Uterus (tissue), 4 donors: ENCODE measurements around the gene BMP8A. TPM values are rescaled to one million over a fixed set of nuclear protein-coding genes. Genes with fewer than 3 reads are reported as not detected.
A peak's percentile ranks its signal among the peaks of the same experiment; 100 is the strongest.
"Not testable (repeated sequence)": the region's sequence is repeated elsewhere in the genome, so short reads cannot be mapped to it uniquely, and the experiment has no call there.

Source experiments
- DNase-seq, 2 donors: peaks; one replicate each; pipeline ENCODE4 v3.0.0-alpha.2; 2019 to 2020
- H3K27ac ChIP-seq, 2 donors: fragments of 200-600 bp; sonication (generic); 1 replicate in 1 of 2; 2 replicates in 1 of 2; pipeline ENCODE4 v1.5.1; 2016 to 2018
- H3K27me3 ChIP-seq, 2 donors: fragments of 200-600 bp; sonication (generic); one replicate each; pipeline ENCODE4 v1.5.1; 2018 to 2019; ENCODE audit warnings: control low read depth in 1 of 2
- H3K36me3 ChIP-seq, 2 donors: fragments of 200-600 bp; sonication (generic); one replicate each; pipeline ENCODE4 v1.5.1; 2019; ENCODE audit warnings: control low read depth in 1 of 2
- H3K4me1 ChIP-seq, 2 donors: fragments of 200-600 bp; sonication (generic); one replicate each; pipeline ENCODE4 v1.5.1; 2018 to 2019; ENCODE audit warnings: control low read depth in 1 of 2
- H3K4me3 ChIP-seq, 2 donors: fragments of 200-600 bp; sonication (generic); 1 replicate in 1 of 2; 2 replicates in 1 of 2; pipeline ENCODE4 v1.5.1; 2018 to 2019; ENCODE audit warnings: mild to moderate bottlenecking in 1 of 2
- H3K9me3 ChIP-seq, 2 donors: fragments of 200-600 bp; sonication (generic); one replicate each; pipeline ENCODE4 v1.5.1; 2019; ENCODE audit warnings: control low read depth in 1 of 2
- CTCF ChIP-seq, 4 experiments: fragments of 200-600 bp in 2 of 4; fragments of 450-650 bp in 2 of 4; sonication (generic) in 2 of 4; IDR thresholded peaks; one replicate each; pipeline ENCODE4 v1.5.1; 2016 to 2019; ENCODE audit warnings: antibody characterized with exemption in 4 of 4, mild to moderate bottlenecking in 2 of 4, moderate library complexity in 1 of 4
- POLR2A ChIP-seq, 2 donors: fragments of 450-650 bp; IDR thresholded peaks; one replicate each; pipeline ENCODE4 v1.6.1; 2016; ENCODE audit warnings: antibody characterized with exemption in 2 of 2, mild to moderate bottlenecking in 1 of 2, moderate library complexity in 1 of 2
- intact Hi-C: fragments of 100-400 bp; cut with DNase I; formaldehyde crosslinking; loops from one replicate; pipeline ENCODE4 v1.15.1; 2023; ENCODE audit warnings: low total_unique reads
- total RNA-seq, 4 donors: library from RNA; depleted of rRNA in 3 of 4; stranded (reverse); fragments of >200 nt in 3 of 4; gene quantifications; one replicate each; pipeline versions ENCODE4 v1.1.0 to v1.2.4, GENCODE V29; 2014 to 2023
- donor health status: DM: yes; HTN: yes; CAD: no.

BMP8A gene
- total RNA-seq, 4 donors from 2014 or later = 1.8 to 8.3 (median 2.7) TPM; not detected in 1

- DNase-seq, H3K4me3 ChIP-seq, intact Hi-C loops, H3K36me3 ChIP-seq, H3K27ac ChIP-seq, H3K27me3 ChIP-seq, H3K4me1 ChIP-seq, H3K9me3 ChIP-seq: not testable (repeated sequence)
Measured at GRCh38 chr1:39517936-39518335, 26.5 kb downstream of the BMP8A start.

GRCh38 chr1:39519376-39519775 is 27.9 kb downstream of the BMP8A start:
- H3K9me3 ChIP-seq, H3K27ac ChIP-seq, H3K36me3 ChIP-seq, H3K27me3 ChIP-seq, intact Hi-C loops, H3K4me3 ChIP-seq, H3K4me1 ChIP-seq: not testable (repeated sequence)
- DNase-seq = peak in 1 of 2 donors; percentile 7

- H3K27ac ChIP-seq, H3K4me1 ChIP-seq, H3K4me3 ChIP-seq, H3K9me3 ChIP-seq, H3K36me3 ChIP-seq, intact Hi-C loops, H3K27me3 ChIP-seq: not testable (repeated sequence)
- DNase-seq = peak in 1 of 2 donors; percentile 1
Measured at GRCh38 chr1:39522221-39522620, 30.8 kb downstream of the BMP8A start.

GRCh38 chr1:39522661-39523567 is 31.5 kb downstream of the BMP8A start:
- Histone ChIP-seq H3K36me3 (no peaks in the 10 kb centered on the region), H3K9me3 (no peaks in the 10 kb centered on the region), H3K4me1 (no peaks in the 10 kb centered on the region), H3K4me3 (no peak overlapping the region), H3K27me3 (no peaks in the 10 kb centered on the region), H3K27ac (no peak overlapping the region)
- intact Hi-C loops = no loop called here
- peak in 1 of 2 donors; percentile 11 for DNase-seq
- TF ChIP-seq POLR2A (IDR thresholded peaks at IDR 0.05) (no peak), CTCF (IDR thresholded peaks at IDR 0.05) (no peak)

- intact Hi-C loops = no loop called here
- Histone ChIP-seq H3K4me3 (no peak overlapping the region), H3K27ac (no peak overlapping the region), H3K4me1 (no peaks in the 10 kb centered on the region), H3K36me3 (no peaks in the 10 kb centered on the region), H3K9me3 (no peaks in the 10 kb centered on the region), H3K27me3 (no peaks in the 10 kb centered on the region)
- DNase-seq = no peak
- no peak for TF ChIP-seq CTCF (IDR thresholded peaks at IDR 0.05)
- TF ChIP-seq POLR2A (IDR thresholded peaks at IDR 0.05) = no peak
Measured at GRCh38 chr1:39524171-39524570, 32.7 kb downstream of the BMP8A start.

- DNase-seq = no peak
- H3K9me3 ChIP-seq = no peaks in the 10 kb centered on the region
- H3K27ac ChIP-seq = no peak overlapping the region
- no peak for TF ChIP-seq POLR2A (IDR thresholded peaks at IDR 0.05)
- TF ChIP-seq CTCF (IDR thresholded peaks at IDR 0.05) = no peak
- no peak overlapping the region for H3K4me3 ChIP-seq
- intact Hi-C loops = no loop called here
- H3K27me3 ChIP-seq = no peaks in the 10 kb centered on the region
- no peaks in the 10 kb centered on the region for H3K36me3 ChIP-seq
- H3K4me1 ChIP-seq = no peaks in the 10 kb centered on the region
Measured at GRCh38 chr1:39524591-39525365, 33.3 kb downstream of the BMP8A start.
